ENCODE measurements around the gene PRR5L.
"Not testable (repeated sequence)": the region's sequence is repeated elsewhere in the genome, so short reads cannot be mapped to it uniquely, and the experiment has no call there.

The PRR5L gene

GRCh38 chr11:36511062-36511461 lies 215.0 kb downstream of the PRR5L start:
- DNase-seq: not testable (repeated sequence)

DNA sequence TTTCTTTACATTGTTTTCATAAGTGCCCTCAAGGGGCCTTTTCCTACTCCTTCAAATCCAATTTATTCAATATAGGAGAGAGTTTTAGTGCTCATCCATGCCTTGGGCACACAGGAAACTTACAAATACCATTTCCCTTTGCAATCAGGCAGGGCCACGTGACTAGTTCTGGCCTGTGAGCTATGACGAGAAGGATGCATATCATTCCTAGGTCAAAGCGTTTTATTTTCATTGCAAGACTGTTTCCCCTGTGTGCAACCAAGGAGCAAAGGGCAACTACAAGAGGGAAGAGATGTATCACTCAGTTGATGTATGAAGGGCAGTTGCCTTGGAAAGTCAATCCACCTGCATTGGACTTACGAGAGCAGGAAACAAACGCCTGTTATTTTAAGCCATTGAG lies 215.9 kb downstream of the PRR5L start:
- no peak for DNase-seq

DNA sequence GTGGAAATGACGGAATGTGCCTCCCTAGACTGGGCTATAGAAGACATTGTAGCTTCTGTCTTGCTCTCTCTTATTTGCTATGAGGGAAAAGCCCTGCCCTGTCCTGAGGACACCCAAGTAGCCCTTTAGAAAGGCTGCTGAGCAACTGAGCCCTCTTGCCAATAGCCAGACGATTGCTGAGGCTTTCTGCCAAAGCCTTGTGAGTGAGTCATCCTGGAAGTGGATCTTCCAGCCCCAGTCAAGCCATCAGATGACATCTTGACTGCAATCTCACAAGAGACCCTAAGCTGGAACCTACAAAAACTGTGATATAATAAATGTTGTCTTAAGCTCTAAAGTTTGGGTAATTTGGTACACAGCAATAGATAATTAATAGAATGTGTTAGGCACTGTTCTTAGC lies 217.9 kb downstream of the PRR5L start:
- no peak for DNase-seq
